Mucosa of rectum (tissue), 2 donors: ENCODE data around the gene RAX2.

Source experiments
- H3K27ac ChIP-seq, 2 donors: one replicate each; pipeline ENCODE4 v1.7.0; 2013; ENCODE audit warnings: inconsistent platforms in 2 of 2, low read depth in 2 of 2, low read length in 2 of 2
- H3K27me3 ChIP-seq, 2 donors: one replicate each; pipeline ENCODE4 v1.7.0; 2013; ENCODE audit warnings: low read length in 2 of 2; ENCODE audit not compliant: control insufficient read depth in 2 of 2, insufficient read depth in 2 of 2
- H3K36me3 ChIP-seq, 2 donors: one replicate each; pipeline ENCODE4 v1.7.0; 2013; ENCODE audit warnings: low read length in 2 of 2; ENCODE audit not compliant: control insufficient read depth in 2 of 2, insufficient read depth in 2 of 2
- H3K4me1 ChIP-seq, 2 donors: one replicate each; pipeline ENCODE4 v1.7.0; 2013; ENCODE audit warnings: low read length in 2 of 2, mild to moderate bottlenecking in 1 of 2; ENCODE audit not compliant: control insufficient read depth in 2 of 2, insufficient read depth in 2 of 2
- H3K4me3 ChIP-seq, 2 donors: one replicate each; pipeline ENCODE4 v1.7.0; 2013; ENCODE audit warnings: low read length in 2 of 2
- H3K9ac ChIP-seq, 2 donors: one replicate each; pipeline ENCODE4 v1.7.0; 2013; ENCODE audit warnings: low read length in 2 of 2, low read depth in 1 of 2, mild to moderate bottlenecking in 1 of 2
- H3K9me3 ChIP-seq, 2 donors: one replicate each; pipeline ENCODE4 v1.7.0; 2013; ENCODE audit warnings: low read length in 2 of 2; ENCODE audit not compliant: control insufficient read depth in 2 of 2
- donor health status: healthy.
- donor health status: Normal muscosa, but diverticular disease.

The RAX2 gene

GRCh38 chr19:3721887-3722442, 50.1 kb downstream of the RAX2 start:
- Histone ChIP-seq H3K36me3 (no peaks in the 10 kb centered on the region), H3K4me1 (peaks cover 28 to 35% of the 10 kb centered on the region in 2 donors), H3K27me3 (peaks cover 0 to 6% of the 10 kb centered on the region in 2 donors), H3K27ac (peak overlapping the region; percentile 91 to 94), H3K4me3 (peak overlapping the region; percentile 80 to 92), H3K9me3 (no peaks in the 10 kb centered on the region), H3K9ac (peak overlapping the region; percentile 84 to 93)

- Histone ChIP-seq H3K36me3 (no peaks in the 10 kb centered on the region), H3K27ac (peak overlapping the region; percentile 91 to 94), H3K9ac (peak overlapping the region; percentile 84 to 93), H3K4me3 (peak overlapping the region; percentile 80 to 92), H3K27me3 (peaks cover 0 to 6% of the 10 kb centered on the region in 2 donors), H3K9me3 (no peaks in the 10 kb centered on the region), H3K4me1 (peaks cover 26 to 35% of the 10 kb centered on the region in 2 donors)
Measured at GRCh38 chr19:3721131-3721886, 50.7 kb downstream of the RAX2 start.

GRCh38 chr19:3720349-3720917, 51.6 kb downstream of the RAX2 start:
- no peaks in the 10 kb centered on the region for H3K36me3 ChIP-seq
- H3K9me3 ChIP-seq, result no peaks in the 10 kb centered on the region
- peak overlapping the region; percentile 91 to 94 for H3K27ac ChIP-seq
- peaks cover 22 to 30% of the 10 kb centered on the region in 2 donors for H3K4me1 ChIP-seq
- H3K27me3 ChIP-seq, result peaks cover 0 to 6% of the 10 kb centered on the region in 2 donors
- peak overlapping the region in 1 of 2 donors; percentile 93 for H3K9ac ChIP-seq
- peak overlapping the region; percentile 74 to 92 for H3K4me3 ChIP-seq

GRCh38 chr19:3719868-3720267, 52.2 kb downstream of the RAX2 start:
- H3K27me3 ChIP-seq, result peaks cover 0 to 6% of the 10 kb centered on the region in 2 donors
- H3K9ac ChIP-seq, result peak overlapping the region in 1 of 2 donors; percentile 47
- H3K4me1 ChIP-seq, result peaks cover 18 to 28% of the 10 kb centered on the region in 2 donors
- H3K9me3 ChIP-seq, result no peaks in the 10 kb centered on the region
- peak overlapping the region; percentile 91 to 94 for H3K27ac ChIP-seq
- no peaks in the 10 kb centered on the region for H3K36me3 ChIP-seq
- peak overlapping the region in 1 of 2 donors; percentile 4 for H3K4me3 ChIP-seq
